ENCODE results near the gene CHST13.

DNA sequence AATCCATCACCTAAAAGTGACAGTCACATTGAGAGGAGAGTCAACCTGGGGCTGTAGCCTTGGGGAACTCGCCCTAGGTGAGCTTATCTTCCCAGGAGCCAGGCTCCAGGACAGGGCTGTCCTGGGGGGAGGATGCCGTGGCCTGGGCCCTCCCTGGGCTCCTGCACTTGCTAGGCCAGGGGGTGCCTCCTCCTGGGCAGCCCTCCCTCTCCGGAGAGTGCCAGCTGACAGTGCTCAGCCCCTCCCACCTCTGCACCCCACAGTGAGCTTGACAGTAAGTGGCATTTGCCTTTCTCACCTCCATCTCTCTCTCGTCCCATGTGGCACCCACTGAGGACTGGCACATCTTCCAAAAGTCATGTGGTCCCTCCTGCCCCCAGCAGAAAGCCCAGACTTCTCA is 25.5 kb upstream of the CHST13 start:
- TF ChIP-seq, protein P1, sequence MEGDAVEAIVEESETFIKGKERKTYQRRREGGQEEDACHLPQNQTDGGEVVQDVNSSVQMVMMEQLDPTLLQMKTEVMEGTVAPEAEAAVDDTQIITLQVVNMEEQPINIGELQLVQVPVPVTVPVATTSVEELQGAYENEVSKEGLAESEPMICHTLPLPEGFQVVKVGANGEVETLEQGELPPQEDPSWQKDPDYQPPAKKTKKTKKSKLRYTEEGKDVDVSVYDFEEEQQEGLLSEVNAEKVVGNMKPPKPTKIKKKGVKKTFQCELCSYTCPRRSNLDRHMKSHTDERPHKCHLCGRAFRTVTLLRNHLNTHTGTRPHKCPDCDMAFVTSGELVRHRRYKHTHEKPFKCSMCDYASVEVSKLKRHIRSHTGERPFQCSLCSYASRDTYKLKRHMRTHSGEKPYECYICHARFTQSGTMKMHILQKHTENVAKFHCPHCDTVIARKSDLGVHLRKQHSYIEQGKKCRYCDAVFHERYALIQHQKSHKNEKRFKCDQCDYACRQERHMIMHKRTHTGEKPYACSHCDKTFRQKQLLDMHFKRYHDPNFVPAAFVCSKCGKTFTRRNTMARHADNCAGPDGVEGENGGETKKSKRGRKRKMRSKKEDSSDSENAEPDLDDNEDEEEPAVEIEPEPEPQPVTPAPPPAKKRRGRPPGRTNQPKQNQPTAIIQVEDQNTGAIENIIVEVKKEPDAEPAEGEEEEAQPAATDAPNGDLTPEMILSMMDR (IDR thresholded peaks at IDR 0.05), result no peak
- no peak for TF ChIP-seq POLR2A (IDR thresholded peaks at IDR 0.05)
